Activated B cell treated with CpG ODN at 0.5 μM for 24 hours (primary cell): Measurements from ENCODE around the gene PKIB. TPM values are rescaled to one million over a fixed set of nuclear protein-coding genes. Genes with fewer than 3 reads are reported as not detected.
"Not testable (repeated sequence)": the region's sequence is repeated elsewhere in the genome, so short reads cannot be mapped to it uniquely, and the experiment has no call there.

ENCODE experiments used
- ATAC-seq: fragments of 200-7000 bp; cut with Tn5 transposase; one replicate; pipeline ENCODE4 v1.10.0; 2021; ENCODE audit warnings: low read depth, mild to moderate bottlenecking, moderate library complexity
- CTCF ChIA-PET: fragments of 350-600 bp; sonication (Branson Sonifier 250); formaldehyde crosslinking; loops from one replicate; lab custom pipeline; 2021; ENCODE audit warnings: antibody characterized with exemption; lab: Charles Lee
- POLR2A ChIA-PET: fragments of 350-600 bp; sonication (Branson Sonifier 250); formaldehyde crosslinking; loops from one replicate; lab custom pipeline; 2021; ENCODE audit warnings: antibody characterized with exemption; lab: Charles Lee
- DNase-seq: peaks from one replicate; pipeline ENCODE4 v3.0.0; 2022
- H3K27ac Mint-ChIP-seq: one replicate; pipeline ENCODE4 v1.8.0; 2020; ENCODE audit warnings: mixed read lengths
- H3K27me3 Mint-ChIP-seq: one replicate; pipeline ENCODE4 v1.8.0; 2021; ENCODE audit warnings: mixed read lengths
- H3K36me3 Mint-ChIP-seq: one replicate; pipeline ENCODE4 v1.8.0; 2021; ENCODE audit warnings: low read depth, mixed read lengths
- H3K4me1 Mint-ChIP-seq: one replicate; pipeline ENCODE4 v1.8.0; 2021; ENCODE audit warnings: mixed read lengths
- H3K4me3 Mint-ChIP-seq: one replicate; pipeline ENCODE4 v1.8.0; 2020; ENCODE audit warnings: mild to moderate bottlenecking, mixed read lengths
- H3K9me3 Mint-ChIP-seq: one replicate; pipeline ENCODE4 v1.8.0; 2020; ENCODE audit warnings: mixed read lengths
- intact Hi-C: fragments of 100-400 bp; cut with micrococcal nuclease; formaldehyde crosslinking; loops from one replicate; pipeline ENCODE4 v1.15.1; 2024
- total RNA-seq: library from RNA; stranded (reverse); gene quantifications from 2 replicates; pipeline ENCODE4 v1.2.3, GENCODE V29; 2022
- TF ChIP-seq, protein P1 (sequence below): fragments of 200-600 bp; IDR thresholded peaks from one replicate; pipeline ENCODE4 v1.8.0; 2022; ENCODE audit warnings: antibody characterized with exemption, mild to moderate bottlenecking

The PKIB gene
- total RNA-seq, 1 donor from 2014 or later = 1.2 TPM

DNA sequence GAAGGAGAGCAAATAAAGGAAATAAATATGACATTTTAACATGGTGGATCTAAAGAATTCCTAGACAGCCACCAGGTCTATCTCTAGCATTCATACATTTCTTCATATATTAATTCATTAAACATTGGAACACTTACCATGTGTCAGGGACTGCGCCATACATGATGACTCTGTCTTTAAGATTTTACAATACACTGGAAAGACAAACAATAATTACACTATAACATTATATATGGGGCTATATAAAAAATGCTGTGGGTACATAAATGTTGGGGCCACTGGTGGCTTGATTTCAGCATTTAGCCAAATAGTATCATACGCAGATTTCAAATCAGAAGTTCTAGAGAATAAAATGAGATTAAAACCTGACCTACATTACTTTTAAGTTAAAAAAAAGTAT lies 33.3 kb upstream of the PKIB start:
- ATAC-seq = no peak

DNA sequence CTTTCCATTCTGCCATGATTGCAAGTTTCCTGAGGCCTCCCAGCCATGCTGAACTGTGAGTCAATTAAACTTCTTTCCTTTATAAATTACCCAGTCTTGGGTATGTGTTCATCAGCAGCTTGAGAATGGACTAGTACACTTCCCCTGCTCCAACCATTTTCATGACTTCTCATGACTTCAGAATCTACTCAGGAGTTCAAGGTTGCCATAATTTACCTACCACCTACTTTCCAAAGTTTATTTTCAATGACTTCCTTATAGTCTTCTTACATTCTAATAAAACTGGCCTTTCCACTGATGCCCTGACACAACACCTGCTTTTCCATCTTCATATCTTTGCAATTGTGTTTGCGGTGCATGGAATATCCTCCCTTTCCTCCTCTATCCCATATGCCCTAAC lies 31.2 kb upstream of the PKIB start:
- Mint-ChIP-seq H3K4me3 (no peak overlapping the region), H3K9me3 (peaks cover 24% of the 10 kb centered on the region), H3K27me3 (no peaks in the 10 kb centered on the region), H3K4me1 (no peaks in the 10 kb centered on the region), H3K27ac (no peak overlapping the region), H3K36me3 (no peaks in the 10 kb centered on the region)
- POLR2A ChIA-PET = no interaction called here
- ATAC-seq (no peak), DNase-seq (no peak)
- CTCF ChIA-PET = no interaction called here
- TF ChIP-seq, protein P1, sequence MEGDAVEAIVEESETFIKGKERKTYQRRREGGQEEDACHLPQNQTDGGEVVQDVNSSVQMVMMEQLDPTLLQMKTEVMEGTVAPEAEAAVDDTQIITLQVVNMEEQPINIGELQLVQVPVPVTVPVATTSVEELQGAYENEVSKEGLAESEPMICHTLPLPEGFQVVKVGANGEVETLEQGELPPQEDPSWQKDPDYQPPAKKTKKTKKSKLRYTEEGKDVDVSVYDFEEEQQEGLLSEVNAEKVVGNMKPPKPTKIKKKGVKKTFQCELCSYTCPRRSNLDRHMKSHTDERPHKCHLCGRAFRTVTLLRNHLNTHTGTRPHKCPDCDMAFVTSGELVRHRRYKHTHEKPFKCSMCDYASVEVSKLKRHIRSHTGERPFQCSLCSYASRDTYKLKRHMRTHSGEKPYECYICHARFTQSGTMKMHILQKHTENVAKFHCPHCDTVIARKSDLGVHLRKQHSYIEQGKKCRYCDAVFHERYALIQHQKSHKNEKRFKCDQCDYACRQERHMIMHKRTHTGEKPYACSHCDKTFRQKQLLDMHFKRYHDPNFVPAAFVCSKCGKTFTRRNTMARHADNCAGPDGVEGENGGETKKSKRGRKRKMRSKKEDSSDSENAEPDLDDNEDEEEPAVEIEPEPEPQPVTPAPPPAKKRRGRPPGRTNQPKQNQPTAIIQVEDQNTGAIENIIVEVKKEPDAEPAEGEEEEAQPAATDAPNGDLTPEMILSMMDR = no peak
- intact Hi-C loops = no loop called here

More for the DNA sequence above, 33.3 kb upstream of the PKIB start:
- Mint-ChIP-seq H3K4me3 (no peak overlapping the region), H3K27ac (no peak overlapping the region), H3K4me1 (no peaks in the 10 kb centered on the region), H3K36me3 (no peaks in the 10 kb centered on the region), H3K9me3 (peaks cover 24% of the 10 kb centered on the region), H3K27me3 (no peaks in the 10 kb centered on the region)
- TF ChIP-seq, protein P1 = no peak
- intact Hi-C loops = no loop called here
- ChIA-PET POLR2A (no interaction called here), CTCF (no interaction called here)
- no peak for DNase-seq

DNA sequence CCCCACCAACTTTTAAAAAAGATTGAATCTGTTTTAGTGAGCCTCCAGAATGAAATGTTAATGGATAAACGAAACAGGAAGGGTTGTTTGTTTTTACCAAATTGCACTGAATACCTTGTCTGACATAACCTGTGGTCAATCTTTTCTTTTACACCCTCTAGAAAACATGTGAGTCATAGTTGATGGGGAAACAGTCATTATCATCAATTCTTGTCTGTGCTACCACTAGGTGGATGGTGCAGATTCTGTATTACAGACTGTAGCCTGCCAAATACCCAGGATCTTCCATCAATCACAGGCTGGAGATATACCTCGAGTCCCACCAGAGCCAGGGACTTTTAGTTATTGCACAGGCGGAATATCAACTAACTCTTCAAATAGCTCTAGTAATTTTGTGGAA lies 29.5 kb upstream of the PKIB start:
- Mint-ChIP-seq H3K4me3 (no peak overlapping the region), H3K4me1 (no peaks in the 10 kb centered on the region), H3K9me3 (peaks cover 14% of the 10 kb centered on the region), H3K36me3 (no peaks in the 10 kb centered on the region), H3K27me3 (no peaks in the 10 kb centered on the region), H3K27ac (no peak overlapping the region)
- DNase-seq = no peak
- ChIA-PET CTCF (no interaction called here), POLR2A (no interaction called here)
- TF ChIP-seq, protein P1 = no peak
- ATAC-seq = no peak
- intact Hi-C loops = no loop called here

DNA sequence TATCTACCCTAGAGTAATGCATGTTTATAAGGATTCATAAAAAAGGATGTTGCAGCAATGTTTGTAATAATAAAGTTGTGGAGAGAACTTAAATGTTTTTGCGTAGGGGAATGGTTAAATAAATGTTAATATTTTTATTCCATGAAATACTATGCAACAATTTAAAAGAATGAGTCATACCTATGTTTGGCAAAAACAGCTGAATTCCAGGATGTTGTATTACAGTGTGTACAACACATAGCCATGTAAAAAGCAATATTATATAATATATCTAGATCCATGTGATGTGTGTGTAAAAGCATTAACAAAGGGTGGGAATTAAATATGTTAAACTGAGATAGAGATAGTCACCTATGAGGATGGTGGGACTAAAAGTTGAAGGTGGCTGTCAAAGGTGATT lies 21.1 kb upstream of the PKIB start:
- H3K27me3 Mint-ChIP-seq = no peaks in the 10 kb centered on the region

DNA sequence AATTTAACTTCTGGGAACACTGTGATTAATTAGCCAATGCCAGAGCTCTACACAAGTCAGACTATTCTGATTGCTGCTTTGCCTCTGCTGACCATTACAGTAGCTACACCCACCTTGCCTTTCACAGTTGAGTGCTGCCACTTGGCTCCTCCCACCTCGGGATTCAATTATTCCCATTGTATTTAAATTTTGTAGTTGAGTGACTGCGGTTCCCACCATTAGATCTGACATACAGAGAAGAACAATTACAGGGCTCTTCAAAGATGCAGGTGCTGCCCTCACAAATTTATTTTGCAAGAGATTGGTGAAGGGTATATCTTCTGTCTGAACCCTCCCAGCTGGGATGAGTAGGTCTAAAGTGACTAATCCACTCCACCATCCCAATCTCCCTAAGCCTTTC lies 11.9 kb upstream of the PKIB start:
- H3K36me3 Mint-ChIP-seq, H3K4me1 Mint-ChIP-seq, CTCF ChIA-PET, intact Hi-C loops, H3K9me3 Mint-ChIP-seq, DNase-seq, ATAC-seq, H3K4me3 Mint-ChIP-seq, H3K27ac Mint-ChIP-seq, H3K27me3 Mint-ChIP-seq, POLR2A ChIA-PET: not testable (repeated sequence)

More for the DNA sequence above, 21.1 kb upstream of the PKIB start:
- no peaks in the 10 kb centered on the region for H3K9me3 Mint-ChIP-seq
- DNase-seq (no peak), ATAC-seq (no peak)
- no peak overlapping the region for H3K4me3 Mint-ChIP-seq
- ChIA-PET POLR2A (no interaction called here), CTCF (no interaction called here)
- no peaks in the 10 kb centered on the region for H3K36me3 Mint-ChIP-seq
- H3K4me1 Mint-ChIP-seq = no peaks in the 10 kb centered on the region
- intact Hi-C loops = no loop called here
- TF ChIP-seq, protein P1 = no peak
- no peak overlapping the region for H3K27ac Mint-ChIP-seq

DNA sequence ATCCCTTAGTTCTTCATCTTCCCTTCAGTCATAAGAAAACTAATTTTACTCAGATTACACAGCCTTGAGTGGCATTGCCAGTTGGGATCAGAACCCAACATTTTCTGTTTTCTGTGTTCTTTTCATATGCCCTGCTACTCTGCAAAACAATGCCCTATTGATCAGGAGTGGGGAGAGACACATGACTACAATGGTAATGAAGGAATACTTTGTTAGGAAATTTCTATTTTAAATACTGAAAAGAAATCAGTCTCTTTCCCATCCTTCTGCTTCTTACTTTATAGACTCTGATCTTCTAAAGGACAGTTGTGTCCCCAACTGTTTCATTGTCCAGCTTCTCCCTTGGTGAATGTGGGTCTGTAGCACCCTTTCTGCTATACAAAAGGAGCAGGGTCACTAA lies 5.5 kb upstream of the PKIB start:
- no peak for DNase-seq
- no peaks in the 10 kb centered on the region for H3K9me3 Mint-ChIP-seq

More for the DNA sequence above, 5.5 kb upstream of the PKIB start:
- CTCF ChIA-PET = no interaction called here
- ATAC-seq = no peak
- peaks cover 9% of the 10 kb centered on the region for H3K27me3 Mint-ChIP-seq
- no peak overlapping the region for H3K4me3 Mint-ChIP-seq
- intact Hi-C loops = no loop called here
- no peak overlapping the region for H3K27ac Mint-ChIP-seq
- TF ChIP-seq, protein P1 = no peak
- POLR2A ChIA-PET = no interaction called here
- peaks cover 4% of the 10 kb centered on the region for H3K4me1 Mint-ChIP-seq
- H3K36me3 Mint-ChIP-seq = no peaks in the 10 kb centered on the region
